Muscle of back (tissue), 13 donors: ENCODE results near the gene TRIM61. TPM values are rescaled to one million over a fixed set of nuclear protein-coding genes. Genes with fewer than 3 reads are reported as not detected.
"Not testable (repeated sequence)": the region's sequence is repeated elsewhere in the genome, so short reads cannot be mapped to it uniquely, and the experiment has no call there.

Source experiments
- DNase-seq, 3 donors: peaks; one replicate each; pipeline versions ENCODE4 v3.0.0 to v3.0.0-alpha.2; 2013
- long read RNA-seq, 9 donors: transcript quantifications; one replicate each; lab custom pipeline, GENCODE V29; 2026
- polyA plus RNA-seq, 10 donors: library from polyadenylated mRNA; unstranded; fragments of 120-200 nt; gene quantifications; one replicate each; pipeline ENCODE4 v1.2.1, GENCODE V29; 2013; ENCODE audit not compliant: insufficient read length in 10 of 10

The TRIM61 gene
- polyA plus RNA-seq = 1 to 10 TPM; 2.2 to 4.2 (median 3.4) TPM
- long read RNA-seq, donor 1 = 0 reads
- long read RNA-seq, donor 2 = 0 reads
- long read RNA-seq, donor 3 = 0 reads
- long read RNA-seq, donor 4, partial matches to known transcripts = 20 of 20 reads
- long read RNA-seq, donor 4, other reads (novel, unspliced or antisense) = 0 of 20 reads
- long read RNA-seq, donor 5 = 0 reads
- long read RNA-seq, donor 6, partial matches to known transcripts = 29 of 29 reads
- long read RNA-seq, donor 6, other reads (novel, unspliced or antisense) = 0 of 29 reads
- long read RNA-seq, donor 7 = 0 reads
- long read RNA-seq, donor 8 = 0 reads
- long read RNA-seq, donor 9 = 0 reads

GRCh38 chr4:164977243-164978164, at the start of gene TRIM61:
TSS of gene TRIM61 (minus strand) at chr4:164977657. CDS start at chr4:164970002, 7,655 bp downstream.
- DNase-seq = peak; percentile 65 to 90 (median 77)

GRCh38 chr4:165025782-165026181, 48.3 kb upstream of the TRIM61 start:
- DNase-seq = not testable (repeated sequence)

- DNase-seq = not testable (repeated sequence)
Measured at GRCh38 chr4:165019995-165020394, 42.5 kb upstream of the TRIM61 start.

DNA sequence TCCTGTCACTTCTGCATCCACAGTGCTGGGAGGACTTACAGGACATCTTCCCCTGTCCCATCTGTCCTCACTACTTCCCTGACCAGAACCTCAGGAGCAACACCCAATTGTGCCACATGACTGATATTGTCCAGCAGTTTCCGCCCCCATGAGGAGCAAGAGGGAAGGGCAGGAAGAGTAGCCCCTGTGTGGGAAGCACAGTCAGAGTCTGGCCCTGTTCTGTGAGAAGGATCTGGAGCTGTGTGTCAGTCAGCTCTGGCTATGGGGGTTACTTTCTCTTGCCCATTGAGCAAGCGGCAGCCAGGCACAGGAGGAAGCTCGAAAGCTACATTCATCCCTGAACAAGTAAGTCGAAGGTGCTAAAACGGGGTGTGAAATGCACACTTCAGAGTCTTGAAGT, 39.5 kb upstream of the TRIM61 start:
- DNase-seq = no peak

- no peak for DNase-seq
Measured at GRCh38 chr4:165013691-165014090, 36.2 kb upstream of the TRIM61 start.

DNA sequence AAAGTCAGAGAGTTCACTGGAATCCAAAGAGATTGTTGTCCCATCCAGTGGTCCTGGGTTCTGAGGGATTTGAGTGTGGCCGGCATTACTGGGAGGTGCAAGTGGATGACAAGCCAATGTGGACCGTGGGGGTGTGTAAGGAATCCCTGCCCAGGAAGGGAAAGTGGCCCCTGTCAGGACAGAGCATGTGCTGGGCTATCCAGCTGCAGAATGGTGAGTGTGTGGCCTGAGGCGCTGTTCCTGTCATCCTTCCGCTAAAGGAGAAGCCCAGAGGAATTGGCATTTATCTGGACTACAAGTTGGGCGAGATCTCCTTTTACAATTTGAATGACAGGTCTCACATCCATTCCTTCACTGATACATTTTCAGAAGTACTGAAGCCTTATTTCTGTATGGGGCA, 33.9 kb upstream of the TRIM61 start:
- DNase-seq = no peak

GRCh38 chr4:165010991-165011390, 33.5 kb upstream of the TRIM61 start:
- no peak for DNase-seq

- DNase-seq = no peak
Measured at GRCh38 chr4:165010487-165010886, 33.0 kb upstream of the TRIM61 start.

- no peak for DNase-seq
Measured at GRCh38 chr4:165009493-165010227, 32.2 kb upstream of the TRIM61 start.

- DNase-seq = no peak
Measured at GRCh38 chr4:165006886-165007285, 29.4 kb upstream of the TRIM61 start.

- no peak for DNase-seq
Measured at GRCh38 chr4:165006456-165006855, 29.0 kb upstream of the TRIM61 start.

DNA sequence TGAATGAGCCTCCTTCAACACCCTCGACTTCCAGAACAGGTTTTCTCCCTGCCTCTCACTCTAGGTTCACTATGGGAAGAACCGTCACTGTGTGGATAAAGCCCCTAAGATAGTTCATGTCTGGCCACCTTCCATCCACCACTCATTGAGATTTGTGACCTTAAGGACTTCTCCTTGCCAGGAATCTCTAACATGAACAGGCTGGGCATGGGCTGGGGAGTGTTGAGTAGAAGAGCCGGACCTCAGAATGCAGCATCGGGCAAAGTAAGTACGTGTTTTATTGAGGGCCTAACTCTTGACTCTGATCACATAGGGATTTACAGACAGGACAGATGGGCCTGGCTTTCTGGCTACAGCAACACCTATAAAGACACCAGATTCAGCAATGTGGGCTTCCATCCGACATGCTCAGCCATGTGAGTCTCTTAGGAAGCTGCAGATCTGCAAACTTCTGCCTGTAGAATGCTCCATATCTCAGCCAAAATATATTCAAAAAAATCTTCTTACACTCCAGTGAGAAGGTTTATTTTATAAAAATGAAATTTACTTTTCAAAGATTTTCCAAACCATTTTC, 28.0 kb upstream of the TRIM61 start:
- DNase-seq = no peak

- DNase-seq = not testable (repeated sequence)
Measured at GRCh38 chr4:165001957-165002356, 24.5 kb upstream of the TRIM61 start.

- not testable (repeated sequence) for DNase-seq
Measured at GRCh38 chr4:164998526-164999080, 21.1 kb upstream of the TRIM61 start.

GRCh38 chr4:164997941-164998340, 20.5 kb upstream of the TRIM61 start:
- no peak for DNase-seq

DNA sequence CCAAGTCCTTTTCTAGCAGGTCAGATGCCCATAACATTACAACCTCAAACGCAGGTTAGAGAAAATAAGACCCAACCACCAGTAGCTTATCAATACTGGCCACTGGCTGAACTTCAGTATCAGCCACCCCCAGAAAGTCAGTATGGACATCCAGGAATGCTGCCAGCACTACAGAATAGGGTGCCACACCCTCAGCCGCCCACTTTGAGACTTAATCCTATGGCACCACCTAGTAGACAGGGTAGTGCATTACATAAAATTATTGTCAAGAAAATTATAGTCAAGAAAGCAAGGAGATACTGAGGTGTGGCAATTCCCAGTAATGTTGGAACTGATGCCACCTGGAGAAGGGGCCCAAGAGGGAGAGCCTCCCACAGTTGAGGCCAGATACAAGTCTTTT, 19.9 kb upstream of the TRIM61 start:
- no peak for DNase-seq

- DNase-seq = not testable (repeated sequence)
Measured at GRCh38 chr4:164996123-164996522, 18.7 kb upstream of the TRIM61 start.

DNA sequence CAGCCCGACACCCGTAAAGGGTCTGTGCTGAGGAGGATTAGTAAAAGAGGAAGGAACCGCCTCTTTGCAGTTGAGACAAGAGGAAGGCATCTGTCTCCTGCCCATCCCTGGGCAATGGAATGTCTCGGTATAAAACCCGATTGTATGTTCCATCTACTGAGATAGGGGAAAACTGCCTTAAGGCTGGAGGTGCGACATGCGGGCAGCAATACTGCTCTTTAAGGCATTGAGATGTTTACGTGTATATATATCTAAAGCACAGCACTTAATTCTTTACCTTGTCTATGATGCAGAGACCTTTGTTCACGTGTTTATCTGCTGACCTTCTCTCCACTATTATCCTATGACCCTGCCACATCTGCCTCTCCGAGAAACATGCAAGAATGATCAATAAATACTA, 13.3 kb upstream of the TRIM61 start:
- not testable (repeated sequence) for DNase-seq

- no peak for DNase-seq
Measured at GRCh38 chr4:164989471-164989870, 12.0 kb upstream of the TRIM61 start.

- not testable (repeated sequence) for DNase-seq
Measured at GRCh38 chr4:164971929-164972328, 5.5 kb downstream of the TRIM61 start.

DNA sequence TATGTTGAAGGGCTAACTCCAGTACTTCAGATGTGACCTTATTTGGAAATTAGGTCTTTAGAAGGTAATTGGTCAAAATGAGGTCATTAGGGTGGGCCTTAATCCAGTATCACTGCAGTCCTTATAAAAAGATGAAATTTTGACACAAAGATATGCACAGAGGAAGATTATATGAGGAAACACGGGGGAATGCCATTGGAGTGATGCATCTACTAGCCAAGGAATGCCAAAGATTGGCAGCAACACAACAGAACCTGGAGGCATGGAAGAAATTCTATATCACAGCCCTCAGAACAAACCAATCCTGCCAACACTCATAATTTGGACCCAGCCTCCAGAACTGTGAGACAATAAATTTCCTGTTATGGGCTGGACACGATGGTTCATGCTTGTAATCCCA, 17.6 kb downstream of the TRIM61 start:
- DNase-seq = no peak
